Measurements from ENCODE around the gene KCNQ4. TPM values are rescaled to one million over a fixed set of nuclear protein-coding genes. Genes with fewer than 3 reads are reported as not detected.

KCNQ4 gene
- total RNA-seq, 5 donors from 2014 or later (not counting 1 experiment from before 2014, with no cell fraction given): 0.10 to 0.35 (median 0.26) TPM

DNA sequence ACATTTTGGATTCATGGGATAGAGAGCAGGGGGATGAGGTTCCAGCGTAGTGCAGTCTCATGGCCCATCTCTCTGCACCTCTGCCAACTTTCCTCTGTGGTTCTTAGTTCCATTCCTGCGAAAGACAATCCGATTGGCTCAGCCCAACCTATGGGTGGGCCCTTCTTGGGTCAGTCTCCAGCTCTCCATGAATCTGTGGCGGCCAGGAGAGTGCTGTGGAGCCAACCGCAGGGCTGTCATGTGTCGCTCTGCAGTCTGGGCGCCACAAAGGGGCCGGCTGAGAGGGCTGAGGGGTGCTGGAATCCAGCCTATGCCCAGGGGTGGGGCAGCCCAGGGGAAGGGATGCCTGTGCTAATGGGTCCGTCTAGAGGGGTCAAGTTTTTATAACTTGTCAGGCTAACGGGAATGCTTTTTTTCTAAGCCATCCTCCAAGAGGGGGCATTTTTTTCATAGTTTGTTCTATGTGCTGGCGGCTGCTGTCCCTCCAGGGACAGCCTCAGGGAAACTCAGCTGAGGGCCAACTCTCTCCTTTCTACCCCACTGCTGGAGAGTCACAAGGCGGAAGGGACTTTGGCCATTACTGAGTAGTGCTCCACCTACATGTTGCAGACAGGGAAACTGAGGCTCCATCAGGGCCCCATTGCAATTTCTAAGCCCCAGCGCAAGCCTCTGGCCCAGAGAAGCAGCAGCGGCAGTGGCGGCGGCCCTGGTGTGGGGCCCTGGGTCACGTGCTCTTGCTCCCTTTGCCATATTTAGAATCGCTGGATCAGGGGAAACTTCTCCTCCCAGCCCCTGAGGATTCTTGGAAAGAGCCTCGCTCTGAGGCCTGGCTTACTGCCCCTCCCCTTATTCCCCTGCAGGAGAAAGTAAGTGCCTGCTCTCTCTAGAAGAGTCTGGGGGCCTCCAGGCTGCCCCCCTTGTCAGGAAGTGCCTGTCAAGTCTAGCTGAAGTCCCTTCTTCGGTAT is 23.4 kb downstream of the KCNQ4 start:
- DNase-seq (no peak), ATAC-seq (replicated peaks in 1 of 4) (no peak)
- Histone ChIP-seq H3K4me3 (ENCODE audit: control insufficient read depth in 1 of 2, extremely low read depth in 1 of 2, low read length in 1 of 2) (no peak overlapping the region), H3K36me3 (ENCODE audit: control insufficient read depth in 2 of 2, extremely low read depth in 1 of 2, insufficient read depth in 1 of 2, low read length in 1 of 2) (no peaks in the 10 kb centered on the region), H3K27me3 (replicated peaks in 1 of 2; ENCODE audit: control insufficient read depth in 2 of 2, extremely low read depth in 1 of 2, insufficient read depth in 2 of 2, low read length in 1 of 2) (no peaks in the 10 kb centered on the region), H3K27ac (ENCODE audit: low read length) (no peak overlapping the region), H3K9me3 (no peaks in the 10 kb centered on the region), H3K4me1 (ENCODE audit: control insufficient read depth in 1 of 2, extremely low read depth in 1 of 2, insufficient read depth in 2 of 2, low read length in 2 of 2) (peaks cover 0 to 16% of the 10 kb centered on the region in 2 experiments)
- WGBS (ENCODE audit: insufficient coverage): 90% methylated on average over 14 of the region's 20 CpGs
- ChIA-PET POLR2A (no interaction called here), CTCF (interaction anchor here in 1 of 2 donors (0.7 kb wide), 1 partner anchor 15 kb away, joined by 3 read pairs; no protein-coding TSS in a partner anchor)
- Mint-ChIP-seq H3K36me3 (no peaks in the 10 kb centered on the region), H3K4me1 (peaks cover 18 to 27% (median 19%) of the 10 kb centered on the region in 3 donors), H3K27me3 (no peaks in the 10 kb centered on the region), H3K27ac (no peak overlapping the region), H3K4me3 (no peak overlapping the region), H3K9me3 (no peaks in the 10 kb centered on the region)

- Mint-ChIP-seq H3K4me1 (peaks cover 14 to 22% (median 19%) of the 10 kb centered on the region in 3 donors), H3K27ac (no peak overlapping the region), H3K9me3 (no peaks in the 10 kb centered on the region), H3K4me3 (no peak overlapping the region), H3K36me3 (no peaks in the 10 kb centered on the region), H3K27me3 (no peaks in the 10 kb centered on the region)
- Histone ChIP-seq H3K4me3 (ENCODE audit: control insufficient read depth in 1 of 2, extremely low read depth in 1 of 2, low read length in 1 of 2) (no peak overlapping the region), H3K27me3 (replicated peaks in 1 of 2; ENCODE audit: control insufficient read depth in 2 of 2, extremely low read depth in 1 of 2, insufficient read depth in 2 of 2, low read length in 1 of 2) (no peaks in the 10 kb centered on the region), H3K4me1 (ENCODE audit: control insufficient read depth in 1 of 2, extremely low read depth in 1 of 2, insufficient read depth in 2 of 2, low read length in 2 of 2) (peaks cover 0 to 8% of the 10 kb centered on the region in 2 experiments), H3K9me3 (no peaks in the 10 kb centered on the region), H3K27ac (ENCODE audit: low read length) (no peak overlapping the region), H3K36me3 (ENCODE audit: control insufficient read depth in 2 of 2, extremely low read depth in 1 of 2, insufficient read depth in 1 of 2, low read length in 1 of 2) (no peaks in the 10 kb centered on the region)
- WGBS (ENCODE audit: insufficient coverage): no CpG with 5 or more reads among the region's 3 CpGs
- ChIA-PET CTCF (no interaction called here), POLR2A (no interaction called here)
- no peak for DNase-seq
- no peak for ATAC-seq (replicated peaks in 1 of 4)
These were observed 24.4 kb downstream of the KCNQ4 start for GRCh38 chr1:40808002-40808401.

GRCh38 chr1:40808444-40808843 is 24.9 kb downstream of the KCNQ4 start:
- 87% methylated on average over 3 of the region's 3 CpGs for WGBS (ENCODE audit: insufficient coverage)
- CTCF ChIA-PET: no interaction called here

GRCh38 chr1:40808909-40809308 is 25.3 kb downstream of the KCNQ4 start:
- peak overlapping the region in 1 of 2 donors; percentile 44 for H3K27ac Mint-ChIP-seq
- H3K4me1 Mint-ChIP-seq: peaks cover 14 to 19% (median 19%) of the 10 kb centered on the region in 3 donors
- H3K36me3 Mint-ChIP-seq: no peaks in the 10 kb centered on the region
- 89% methylated on average over 6 of the region's 6 CpGs for WGBS (ENCODE audit: insufficient coverage)
- no peak for ATAC-seq (replicated peaks in 1 of 4)
- Histone ChIP-seq H3K4me1 (ENCODE audit: control insufficient read depth in 1 of 2, extremely low read depth in 1 of 2, insufficient read depth in 2 of 2, low read length in 2 of 2) (peaks cover 0 to 7% of the 10 kb centered on the region in 2 experiments), H3K9me3 (no peaks in the 10 kb centered on the region), H3K27ac (ENCODE audit: low read length) (no peak overlapping the region), H3K4me3 (ENCODE audit: control insufficient read depth in 1 of 2, extremely low read depth in 1 of 2, low read length in 1 of 2) (no peak overlapping the region), H3K27me3 (replicated peaks in 1 of 2; ENCODE audit: control insufficient read depth in 2 of 2, extremely low read depth in 1 of 2, insufficient read depth in 2 of 2, low read length in 1 of 2) (no peaks in the 10 kb centered on the region), H3K36me3 (ENCODE audit: control insufficient read depth in 2 of 2, extremely low read depth in 1 of 2, insufficient read depth in 1 of 2, low read length in 1 of 2) (no peaks in the 10 kb centered on the region)
- ChIA-PET CTCF (no interaction called here), POLR2A (interaction anchor here in 1 of 2 donors (0.6 kb wide), 1 partner anchor 155 kb away, joined by 3 read pairs; no protein-coding TSS in a partner anchor)
- no peak overlapping the region for H3K4me3 Mint-ChIP-seq
- no peaks in the 10 kb centered on the region for H3K9me3 Mint-ChIP-seq
- H3K27me3 Mint-ChIP-seq: no peaks in the 10 kb centered on the region
- no peak for DNase-seq

More at GRCh38 chr1:40808444-40808843, 24.9 kb downstream of the KCNQ4 start:
- no peaks in the 10 kb centered on the region for H3K27me3 Mint-ChIP-seq
- Histone ChIP-seq H3K36me3 (ENCODE audit: control insufficient read depth in 2 of 2, extremely low read depth in 1 of 2, insufficient read depth in 1 of 2, low read length in 1 of 2) (no peaks in the 10 kb centered on the region), H3K4me3 (ENCODE audit: control insufficient read depth in 1 of 2, extremely low read depth in 1 of 2, low read length in 1 of 2) (no peak overlapping the region), H3K9me3 (no peaks in the 10 kb centered on the region), H3K4me1 (ENCODE audit: control insufficient read depth in 1 of 2, extremely low read depth in 1 of 2, insufficient read depth in 2 of 2, low read length in 2 of 2) (peaks cover 0 to 7% of the 10 kb centered on the region in 2 experiments), H3K27ac (ENCODE audit: low read length) (no peak overlapping the region), H3K27me3 (replicated peaks in 1 of 2; ENCODE audit: control insufficient read depth in 2 of 2, extremely low read depth in 1 of 2, insufficient read depth in 2 of 2, low read length in 1 of 2) (no peaks in the 10 kb centered on the region)
- peaks cover 14 to 20% (median 19%) of the 10 kb centered on the region in 3 donors for H3K4me1 Mint-ChIP-seq
- no peak overlapping the region for H3K4me3 Mint-ChIP-seq
- POLR2A ChIA-PET: no interaction called here
- H3K27ac Mint-ChIP-seq: no peak overlapping the region
- DNase-seq (no peak), ATAC-seq (replicated peaks in 1 of 4) (no peak)
- no peaks in the 10 kb centered on the region for H3K36me3 Mint-ChIP-seq
- H3K9me3 Mint-ChIP-seq: no peaks in the 10 kb centered on the region

GRCh38 chr1:40810927-40811326 is 27.3 kb downstream of the KCNQ4 start:
- WGBS (ENCODE audit: insufficient coverage): no CpG with 5 or more reads among the region's 5 CpGs
- Histone ChIP-seq H3K36me3 (ENCODE audit: control insufficient read depth in 2 of 2, extremely low read depth in 1 of 2, insufficient read depth in 1 of 2, low read length in 1 of 2) (no peaks in the 10 kb centered on the region), H3K4me3 (ENCODE audit: control insufficient read depth in 1 of 2, extremely low read depth in 1 of 2, low read length in 1 of 2) (no peak overlapping the region), H3K27me3 (replicated peaks in 1 of 2; ENCODE audit: control insufficient read depth in 2 of 2, extremely low read depth in 1 of 2, insufficient read depth in 2 of 2, low read length in 1 of 2) (no peaks in the 10 kb centered on the region), H3K9me3 (no peaks in the 10 kb centered on the region), H3K4me1 (ENCODE audit: control insufficient read depth in 1 of 2, extremely low read depth in 1 of 2, insufficient read depth in 2 of 2, low read length in 2 of 2) (peaks cover 0 to 7% of the 10 kb centered on the region in 2 experiments), H3K27ac (ENCODE audit: low read length) (no peak overlapping the region)
- Mint-ChIP-seq H3K27ac (no peak overlapping the region), H3K36me3 (no peaks in the 10 kb centered on the region), H3K4me3 (no peak overlapping the region), H3K4me1 (peaks cover 14 to 19% (median 19%) of the 10 kb centered on the region in 3 donors), H3K9me3 (no peaks in the 10 kb centered on the region), H3K27me3 (no peaks in the 10 kb centered on the region)
- POLR2A ChIA-PET: no interaction called here
- CTCF ChIA-PET: no interaction called here
- ATAC-seq (replicated peaks in 1 of 4) (no peak), DNase-seq (no peak)

DNA sequence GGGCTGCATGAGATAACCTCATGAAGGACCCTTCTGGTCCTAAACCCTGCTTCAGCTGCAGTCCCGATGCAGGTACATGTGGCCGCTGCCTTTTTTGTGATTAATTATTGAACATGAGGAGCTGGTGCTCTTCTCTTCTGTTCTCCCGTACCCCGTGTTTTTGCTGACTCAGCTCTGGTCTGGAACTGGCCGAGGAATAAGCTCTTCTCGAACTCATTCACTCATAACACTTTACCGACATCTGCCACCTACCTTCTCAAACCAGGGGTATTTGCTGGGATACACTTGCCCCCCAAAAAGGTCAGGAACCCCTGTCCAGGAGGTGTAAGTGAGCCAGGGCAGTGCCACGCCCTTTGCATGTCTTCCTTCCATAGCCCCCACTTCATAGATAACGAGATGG is 31.8 kb downstream of the KCNQ4 start:
- peaks cover 0 to 25% of the 10 kb centered on the region in 2 experiments for H3K4me1 ChIP-seq (ENCODE audit: control insufficient read depth in 1 of 2, extremely low read depth in 1 of 2, insufficient read depth in 2 of 2, low read length in 2 of 2)
- H3K36me3 Mint-ChIP-seq: no peaks in the 10 kb centered on the region
- peaks cover 0 to 4% of the 10 kb centered on the region in 2 experiments for H3K27me3 ChIP-seq (replicated peaks in 1 of 2; ENCODE audit: control insufficient read depth in 2 of 2, extremely low read depth in 1 of 2, insufficient read depth in 2 of 2, low read length in 1 of 2)
- no peak for ATAC-seq (replicated peaks in 1 of 4)
- ChIA-PET POLR2A (interaction anchor here in 1 of 2 donors (0.5 kb wide), 1 partner anchor 42 kb away, joined by 4 read pairs; no protein-coding TSS in a partner anchor), CTCF (no interaction called here)
- no peak overlapping the region for H3K4me3 ChIP-seq (ENCODE audit: control insufficient read depth in 1 of 2, extremely low read depth in 1 of 2, low read length in 1 of 2)
- H3K4me3 Mint-ChIP-seq: no peak overlapping the region
- DNase-seq: no peak
- no peaks in the 10 kb centered on the region for H3K27me3 Mint-ChIP-seq
- no peak overlapping the region for H3K27ac ChIP-seq (ENCODE audit: low read length)
- no peak overlapping the region for H3K27ac Mint-ChIP-seq
- no peaks in the 10 kb centered on the region for H3K9me3 Mint-ChIP-seq
- no peaks in the 10 kb centered on the region for H3K9me3 ChIP-seq
- no peaks in the 10 kb centered on the region for H3K36me3 ChIP-seq (ENCODE audit: control insufficient read depth in 2 of 2, extremely low read depth in 1 of 2, insufficient read depth in 1 of 2, low read length in 1 of 2)
- WGBS (ENCODE audit: insufficient coverage): 61% methylated on average over 3 of the region's 9 CpGs
- H3K4me1 Mint-ChIP-seq: peaks cover 6 to 16% (median 11%) of the 10 kb centered on the region in 3 donors

Measured in T-cell (primary cell).